ENCODE measurements around the gene HSPB6. TPM values are rescaled to one million over a fixed set of nuclear protein-coding genes. Genes with fewer than 3 reads are reported as not detected.

Gene HSPB6
- total RNA-seq, 1 donor from 2014 or later, result not detected

DNA sequence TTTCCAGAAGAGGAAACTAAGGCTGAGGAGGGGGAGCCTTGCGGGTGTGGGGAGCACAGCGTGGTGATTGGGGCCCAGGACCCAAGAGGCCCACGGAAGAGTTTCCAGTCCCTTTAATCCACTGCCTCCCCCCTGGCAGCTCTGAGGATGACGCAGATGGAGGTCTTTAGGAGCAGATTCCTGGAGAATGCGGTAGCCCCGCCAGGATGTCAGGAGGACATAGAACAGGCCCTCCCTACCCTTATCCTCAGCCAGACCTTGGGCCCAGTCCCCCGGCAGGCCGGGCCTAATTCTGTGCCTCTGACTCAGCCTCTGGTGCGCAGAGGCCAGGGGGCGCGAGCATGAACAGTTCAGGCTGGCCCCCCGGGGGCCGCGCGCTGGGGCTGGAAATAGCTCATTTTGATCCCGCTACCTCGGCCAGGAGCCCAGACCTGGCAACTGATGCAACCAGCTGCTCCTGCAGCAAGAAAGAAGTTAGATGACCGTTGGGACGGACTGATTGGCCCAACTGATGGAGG is 461 bp upstream of the HSPB6 start:
- Mint-ChIP-seq H3K4me1 (peaks cover 33% of the 10 kb centered on the region), H3K27ac (peak overlapping the region; percentile 96), H3K36me3 (ENCODE audit: low read depth) (peaks cover 36% of the 10 kb centered on the region), H3K9me3 (no peaks in the 10 kb centered on the region), H3K27me3 (peaks cover 15% of the 10 kb centered on the region), H3K4me3 (peak overlapping the region; percentile 97)
- ChIA-PET POLR2A (interaction anchor here (0.7 to 3.8 kb wide), 6 partner anchors 8 to 55 kb away, joined by 3 to 69 read pairs (median 10); partner anchors contain the start of genes IGFLR1, LIN37, PSENEN and U2AF1L4), CTCF (no interaction called here)
- ATAC-seq (ENCODE audit: low read depth) (no peak), DNase-seq (no peak)
- intact Hi-C loops (cut with micrococcal nuclease), result loop anchor here (5.0 kb wide), 1 partner anchor 210 kb away; the partner anchor contains the start of gene TMEM147
- TF ChIP-seq CTCF (IDR thresholded peaks at IDR 0.05), result no peak

DNA sequence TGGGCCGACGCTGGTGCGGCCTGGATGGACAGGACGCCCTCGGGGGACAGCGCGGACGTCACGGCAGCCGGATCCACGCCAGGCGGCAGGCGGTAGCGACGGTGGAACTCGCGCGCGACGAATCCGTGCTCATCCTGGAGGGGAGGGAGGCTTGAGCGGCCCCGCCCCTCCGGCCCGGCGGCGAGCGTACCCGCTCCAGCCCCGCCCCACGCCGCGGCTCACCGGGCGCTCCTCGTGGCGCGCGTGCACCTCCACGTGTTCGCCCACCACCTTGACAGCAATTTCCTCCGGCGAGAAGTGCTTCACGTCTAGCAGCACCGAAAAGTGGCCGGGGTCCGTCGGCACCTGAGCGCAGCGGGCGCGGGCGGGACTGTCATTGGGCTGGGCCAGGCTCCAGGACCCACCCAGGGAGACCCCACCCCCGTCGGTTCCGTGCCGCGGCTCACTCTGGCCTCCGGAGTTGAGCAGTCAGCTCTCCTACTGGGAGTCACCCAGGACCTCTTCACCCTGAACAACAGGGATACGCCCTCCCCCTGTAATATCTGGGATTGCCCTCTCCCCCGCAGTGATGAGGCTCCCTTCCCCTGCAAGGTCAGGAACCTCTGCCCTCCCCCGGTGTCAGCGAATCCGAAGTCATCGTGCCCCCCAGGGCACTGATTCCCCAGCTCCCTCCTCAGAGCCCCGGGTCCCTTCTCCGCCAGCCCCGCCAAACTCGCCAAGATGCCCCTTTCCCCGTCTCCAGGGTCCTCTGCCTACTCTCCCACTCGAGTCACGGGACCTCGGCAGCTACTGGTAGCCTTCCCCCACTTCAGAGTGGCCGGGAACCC is 1.1 kb downstream of the HSPB6 start:
- Mint-ChIP-seq H3K27ac (no peak overlapping the region), H3K9me3 (no peaks in the 10 kb centered on the region), H3K4me3 (peak overlapping the region; percentile 67), H3K4me1 (peaks cover 33% of the 10 kb centered on the region), H3K27me3 (peaks cover 15% of the 10 kb centered on the region), H3K36me3 (ENCODE audit: low read depth) (peaks cover 34% of the 10 kb centered on the region)
- intact Hi-C loops (cut with micrococcal nuclease), result loop anchor here (5.0 kb wide), 1 partner anchor 208 kb away; the partner anchor contains the start of gene TMEM147
- TF ChIP-seq CTCF (IDR thresholded peaks at IDR 0.05), result no peak
- CTCF ChIA-PET, result interaction anchor here (0.9 kb wide), 1 partner anchor 11 kb away, joined by 3 read pairs; the partner anchor contains the start of genes PSENEN and U2AF1L4
- ATAC-seq (ENCODE audit: low read depth) (no peak), DNase-seq (no peak)
- POLR2A ChIA-PET, result interaction anchor here (2.1 to 3.8 kb wide), 3 partner anchors 12 to 37 kb away, joined by 5 to 69 read pairs (median 12); partner anchors contain the start of genes IGFLR1, PSENEN and U2AF1L4

DNA sequence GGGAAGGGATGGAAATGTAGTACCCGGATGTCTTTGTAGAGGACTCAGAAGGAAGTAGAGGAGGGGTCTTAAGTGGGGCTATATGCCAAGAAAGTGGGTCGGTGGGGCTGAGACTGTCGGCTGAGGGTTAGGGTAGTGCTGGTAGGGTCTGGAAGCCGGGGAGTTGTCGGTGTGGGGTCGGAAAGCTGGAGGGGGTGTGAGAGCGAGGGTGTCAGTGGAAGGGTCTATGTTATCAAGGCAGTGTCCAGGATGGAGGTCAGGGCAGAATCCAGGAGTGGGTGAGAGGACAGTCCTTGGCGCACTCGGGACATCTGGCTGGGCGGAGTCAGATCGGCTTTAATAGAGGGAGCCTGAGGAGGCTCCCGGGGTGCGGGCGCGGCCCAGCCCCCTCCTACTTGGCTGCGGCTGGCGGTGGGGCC is 1.7 kb downstream of the HSPB6 start:
- Mint-ChIP-seq H3K36me3 (ENCODE audit: low read depth) (peaks cover 34% of the 10 kb centered on the region), H3K27me3 (peaks cover 15% of the 10 kb centered on the region), H3K27ac (no peak overlapping the region), H3K4me1 (peaks cover 33% of the 10 kb centered on the region), H3K9me3 (no peaks in the 10 kb centered on the region), H3K4me3 (peak overlapping the region; percentile 38)
- DNase-seq, result no peak
- ATAC-seq (ENCODE audit: low read depth), result no peak
- CTCF ChIA-PET, result no interaction called here
- POLR2A ChIA-PET, result interaction anchor here (3.8 kb wide), 1 partner anchor 11 kb away, joined by 69 read pairs; the partner anchor contains the start of genes IGFLR1, PSENEN and U2AF1L4
- TF ChIP-seq CTCF (IDR thresholded peaks at IDR 0.05), result no peak
- intact Hi-C loops (cut with micrococcal nuclease), result loop anchor here (5.0 kb wide), 1 partner anchor 208 kb away; the partner anchor contains the start of gene TMEM147

DNA sequence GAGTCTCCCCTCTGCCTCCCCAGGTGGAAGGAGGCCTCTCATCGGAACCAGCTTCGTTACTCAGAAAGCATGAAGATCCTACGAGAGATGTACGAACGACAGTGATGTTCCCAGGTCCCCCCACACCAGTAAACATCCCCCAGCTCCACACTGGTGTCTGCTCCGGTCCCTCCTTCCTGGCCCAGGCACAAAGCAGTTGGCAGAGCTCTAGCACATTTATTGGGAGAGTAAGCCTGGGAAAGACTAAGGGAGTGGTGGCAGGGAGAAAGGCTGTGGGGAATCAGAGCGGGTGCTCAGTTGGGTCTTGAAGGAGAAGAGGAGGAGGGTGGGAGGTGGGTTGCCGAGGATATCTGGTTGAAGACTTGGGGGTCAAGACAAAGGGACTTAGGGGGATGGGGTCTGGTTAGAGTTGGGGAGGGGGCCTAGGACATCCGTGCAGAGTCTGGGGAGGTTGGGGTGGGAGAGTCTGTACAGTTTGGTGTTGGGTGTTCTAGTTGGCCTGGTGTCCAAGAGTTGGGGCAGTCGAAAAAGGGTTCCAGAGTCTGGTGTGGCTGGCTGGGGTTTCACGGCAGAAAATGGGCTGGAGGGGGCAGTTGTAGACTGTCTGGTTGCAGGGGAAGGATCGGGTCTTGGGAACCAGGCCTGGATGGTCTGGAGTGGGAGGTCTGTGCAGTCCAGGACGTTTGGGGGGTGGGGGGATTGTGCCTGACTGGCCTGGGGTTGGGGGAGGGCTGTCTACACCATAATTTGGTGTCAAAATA is 2.3 kb downstream of the HSPB6 start:
- Mint-ChIP-seq H3K27ac (no peak overlapping the region), H3K4me3 (no peak overlapping the region), H3K27me3 (peaks cover 15% of the 10 kb centered on the region), H3K36me3 (ENCODE audit: low read depth) (peaks cover 34% of the 10 kb centered on the region), H3K9me3 (no peaks in the 10 kb centered on the region), H3K4me1 (peaks cover 37% of the 10 kb centered on the region)
- no peak for TF ChIP-seq CTCF (IDR thresholded peaks at IDR 0.05)
- CTCF ChIA-PET, result no interaction called here
- DNase-seq, result no peak
- intact Hi-C loops (cut with micrococcal nuclease), result loop anchor here (5.0 kb wide), 1 partner anchor 207 kb away; the partner anchor contains the start of gene TMEM147
- ATAC-seq (ENCODE audit: low read depth), result no peak
- POLR2A ChIA-PET, result no interaction called here

Measured in activated B cell treated with CpG ODN at 0.5 μM for 24 hours (primary cell).